HCT116 (cell line): Measurements from ENCODE around the gene ARMS2.

ENCODE experiments used
- RAD21 ChIP-seq: IDR thresholded peaks from 2 replicates; pipeline ENCODE4 v1.6.1; 2012; ENCODE audit warnings: low read depth, mild to moderate bottlenecking
- ZNF274 ChIP-seq: fragments of 200-500 bp; sonication (Bioruptor generic); IDR thresholded peaks from 2 replicates; pipeline ENCODE4 v1.6.1; 2014; ENCODE audit warnings: mild to moderate bottlenecking, low read depth, low read length, inconsistent platforms
- TF ChIP-seq, protein P1 (sequence below): IDR thresholded peaks from 2 replicates; pipeline ENCODE4 v1.6.1; 2012

DNA sequence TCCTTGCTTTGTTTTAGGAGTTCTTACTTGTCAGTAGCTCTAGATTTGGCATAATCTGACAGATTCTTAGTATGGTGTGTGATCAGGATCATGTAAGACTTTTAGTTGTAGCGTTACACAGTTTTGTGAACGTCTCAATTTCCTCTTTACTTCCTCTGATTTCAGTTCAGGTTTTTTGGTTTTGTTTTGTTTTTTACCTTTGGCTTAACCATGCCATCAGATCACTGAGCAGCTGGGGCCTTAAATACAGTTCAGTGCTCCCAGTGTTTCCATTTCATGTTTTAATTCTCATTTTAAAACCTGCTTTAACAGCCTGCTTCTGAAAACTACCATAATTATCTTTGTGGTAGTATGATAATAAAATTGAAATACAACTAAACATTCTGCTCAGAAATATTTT is 27.2 kb upstream of the ARMS2 start:
- TF ChIP-seq RAD21: no peak
- TF ChIP-seq, protein P1, sequence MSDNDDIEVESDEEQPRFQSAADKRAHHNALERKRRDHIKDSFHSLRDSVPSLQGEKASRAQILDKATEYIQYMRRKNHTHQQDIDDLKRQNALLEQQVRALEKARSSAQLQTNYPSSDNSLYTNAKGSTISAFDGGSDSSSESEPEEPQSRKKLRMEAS: no peak
- TF ChIP-seq ZNF274: no peak
